Measurements from ENCODE around the gene PLA2G4A.

PLA2G4A gene

DNA sequence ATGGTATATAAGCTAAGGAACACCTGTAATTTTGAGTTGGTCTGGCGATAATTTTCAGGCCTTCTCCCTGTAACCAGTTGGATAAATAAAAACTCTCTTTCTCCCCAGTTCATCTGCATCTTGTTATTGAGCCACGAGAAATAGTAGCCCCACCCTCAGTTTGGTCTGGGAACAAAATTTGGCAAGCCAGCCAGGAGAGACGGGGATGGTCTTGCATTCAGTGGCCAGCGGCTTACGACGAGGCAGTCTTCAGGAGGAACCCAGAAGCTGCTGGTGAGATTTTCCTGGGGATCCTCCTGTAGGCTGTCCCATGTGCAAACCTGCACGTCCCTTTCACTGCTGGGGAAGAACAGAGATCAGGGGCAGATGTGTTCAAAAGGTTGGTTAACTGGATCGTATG is 174.6 kb downstream of the PLA2G4A start:
- Histone ChIP-seq H2AFZ (ENCODE audit: low read length) (no peak overlapping the region), H3K36me3 (ENCODE audit: insufficient read depth, low read length) (no peaks in the 10 kb centered on the region), H3F3A (ENCODE audit: low read depth) (no peaks in the 10 kb centered on the region), H4K20me1 (ENCODE audit: insufficient read depth, low read length, poor library complexity, severe bottlenecking) (no peaks in the 10 kb centered on the region), H3K4me2 (ENCODE audit: low read depth, low read length, poor library complexity, severe bottlenecking) (no peak overlapping the region), H3K79me2 (ENCODE audit: insufficient read depth, low read length) (no peaks in the 10 kb centered on the region), H3K4me1 (ENCODE audit: insufficient read depth, low read length, poor library complexity, severe bottlenecking) (no peaks in the 10 kb centered on the region), H3K27me3 (ENCODE audit: insufficient read depth, low read length, poor library complexity, severe bottlenecking) (no peaks in the 10 kb centered on the region), H3K9me2 (replicated peaks; ENCODE audit: low read depth, low read length) (no peaks in the 10 kb centered on the region), H3K9ac (ENCODE audit: low read depth, low read length, poor library complexity, severe bottlenecking) (no peak overlapping the region), H3K4me3 (ENCODE audit: low read length, poor library complexity, severe bottlenecking) (no peak overlapping the region), H3K9me3 (ENCODE audit: insufficient read depth, low read depth, low read length) (0 out of 2 replicates have a peak, but pooled peaks cover 6% of the 10 kb centered on the region)
- TF ChIP-seq EZH2phosphoT487 (IDR thresholded peaks at IDR 0.05; ENCODE audit: borderline replicate concordance), result no peak
- TF ChIP-seq, protein P1, sequence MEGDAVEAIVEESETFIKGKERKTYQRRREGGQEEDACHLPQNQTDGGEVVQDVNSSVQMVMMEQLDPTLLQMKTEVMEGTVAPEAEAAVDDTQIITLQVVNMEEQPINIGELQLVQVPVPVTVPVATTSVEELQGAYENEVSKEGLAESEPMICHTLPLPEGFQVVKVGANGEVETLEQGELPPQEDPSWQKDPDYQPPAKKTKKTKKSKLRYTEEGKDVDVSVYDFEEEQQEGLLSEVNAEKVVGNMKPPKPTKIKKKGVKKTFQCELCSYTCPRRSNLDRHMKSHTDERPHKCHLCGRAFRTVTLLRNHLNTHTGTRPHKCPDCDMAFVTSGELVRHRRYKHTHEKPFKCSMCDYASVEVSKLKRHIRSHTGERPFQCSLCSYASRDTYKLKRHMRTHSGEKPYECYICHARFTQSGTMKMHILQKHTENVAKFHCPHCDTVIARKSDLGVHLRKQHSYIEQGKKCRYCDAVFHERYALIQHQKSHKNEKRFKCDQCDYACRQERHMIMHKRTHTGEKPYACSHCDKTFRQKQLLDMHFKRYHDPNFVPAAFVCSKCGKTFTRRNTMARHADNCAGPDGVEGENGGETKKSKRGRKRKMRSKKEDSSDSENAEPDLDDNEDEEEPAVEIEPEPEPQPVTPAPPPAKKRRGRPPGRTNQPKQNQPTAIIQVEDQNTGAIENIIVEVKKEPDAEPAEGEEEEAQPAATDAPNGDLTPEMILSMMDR (conservative IDR thresholded peaks at IDR 0.05; ENCODE audit: low read length), result no peak

DNA sequence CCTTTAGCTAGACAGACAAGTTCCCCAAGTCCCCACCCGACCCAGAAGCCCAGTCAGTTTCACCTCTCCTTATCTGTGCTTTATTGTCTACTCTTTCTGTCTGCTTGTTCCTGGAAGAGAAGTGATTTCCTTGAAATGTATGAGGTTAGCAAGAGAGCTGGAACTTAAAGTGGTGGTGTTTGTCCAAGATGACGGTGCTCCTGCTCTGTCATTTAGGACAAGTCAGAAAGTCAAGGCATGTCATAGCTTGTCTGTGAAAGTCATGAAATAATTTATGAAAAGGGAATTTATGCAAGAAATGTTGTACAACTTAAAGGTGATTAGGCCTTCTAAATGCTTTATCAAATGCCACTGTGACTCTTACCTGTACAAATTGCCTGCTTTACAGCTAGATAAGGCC is 178.1 kb downstream of the PLA2G4A start:
- H3K36me3 ChIP-seq (ENCODE audit: insufficient read depth, low read length), result no peaks in the 10 kb centered on the region
- H3K9ac ChIP-seq (ENCODE audit: low read depth, low read length, poor library complexity, severe bottlenecking), result no peak overlapping the region
- no peak overlapping the region for H3K4me3 ChIP-seq (ENCODE audit: low read length, poor library complexity, severe bottlenecking)
- no peaks in the 10 kb centered on the region for H3K27me3 ChIP-seq (ENCODE audit: insufficient read depth, low read length, poor library complexity, severe bottlenecking)
- no peak overlapping the region for H3K4me2 ChIP-seq (ENCODE audit: low read depth, low read length, poor library complexity, severe bottlenecking)
- no peak overlapping the region for H2AFZ ChIP-seq (ENCODE audit: low read length)
- H3K4me1 ChIP-seq (ENCODE audit: insufficient read depth, low read length, poor library complexity, severe bottlenecking), result no peaks in the 10 kb centered on the region
- no peaks in the 10 kb centered on the region for H4K20me1 ChIP-seq (ENCODE audit: insufficient read depth, low read length, poor library complexity, severe bottlenecking)
- TF ChIP-seq EZH2phosphoT487 (IDR thresholded peaks at IDR 0.05; ENCODE audit: borderline replicate concordance), result no peak
- TF ChIP-seq, protein P1 (conservative IDR thresholded peaks at IDR 0.05; ENCODE audit: low read length), result no peak
- no peaks in the 10 kb centered on the region for H3K79me2 ChIP-seq (ENCODE audit: insufficient read depth, low read length)
- no peaks in the 10 kb centered on the region for H3K9me2 ChIP-seq (replicated peaks; ENCODE audit: low read depth, low read length)
- no peaks in the 10 kb centered on the region for H3F3A ChIP-seq (ENCODE audit: low read depth)
- H3K9me3 ChIP-seq (ENCODE audit: insufficient read depth, low read depth, low read length), result 0 out of 2 replicates have a peak, but pooled peaks cover 6% of the 10 kb centered on the region

DNA sequence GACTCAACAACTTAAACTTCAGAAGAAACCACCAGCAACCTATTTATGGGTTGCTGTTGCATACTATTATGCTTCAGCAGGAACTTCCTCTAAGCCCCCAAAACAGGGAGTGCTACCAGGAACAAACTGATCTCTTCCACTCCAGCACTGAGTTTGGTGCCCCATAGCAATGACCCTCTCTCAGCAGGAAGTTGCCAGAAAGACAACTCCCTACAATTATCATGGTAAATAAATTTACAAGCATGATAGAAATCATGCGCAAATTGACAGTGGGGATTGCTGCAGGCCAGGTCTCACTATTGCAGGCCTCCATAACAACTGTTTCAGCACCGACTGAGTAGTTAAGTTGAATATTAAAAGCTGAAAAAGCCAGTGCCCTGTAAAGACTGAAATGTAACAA is 180.6 kb downstream of the PLA2G4A start:
- Histone ChIP-seq H3K36me3 (ENCODE audit: insufficient read depth, low read length) (no peaks in the 10 kb centered on the region), H3K9ac (ENCODE audit: low read depth, low read length, poor library complexity, severe bottlenecking) (no peak overlapping the region), H3K9me3 (ENCODE audit: insufficient read depth, low read depth, low read length) (0 out of 2 replicates have a peak, but pooled peaks cover 6% of the 10 kb centered on the region), H3K9me2 (replicated peaks; ENCODE audit: low read depth, low read length) (no peaks in the 10 kb centered on the region), H3K4me3 (ENCODE audit: low read length, poor library complexity, severe bottlenecking) (no peak overlapping the region), H3K4me2 (ENCODE audit: low read depth, low read length, poor library complexity, severe bottlenecking) (no peak overlapping the region), H3K79me2 (ENCODE audit: insufficient read depth, low read length) (no peaks in the 10 kb centered on the region), H3F3A (ENCODE audit: low read depth) (no peaks in the 10 kb centered on the region), H2AFZ (ENCODE audit: low read length) (no peak overlapping the region), H3K27me3 (ENCODE audit: insufficient read depth, low read length, poor library complexity, severe bottlenecking) (no peaks in the 10 kb centered on the region), H4K20me1 (ENCODE audit: insufficient read depth, low read length, poor library complexity, severe bottlenecking) (no peaks in the 10 kb centered on the region), H3K4me1 (ENCODE audit: insufficient read depth, low read length, poor library complexity, severe bottlenecking) (no peaks in the 10 kb centered on the region)
- TF ChIP-seq, protein P1 (conservative IDR thresholded peaks at IDR 0.05; ENCODE audit: low read length), result no peak
- TF ChIP-seq EZH2phosphoT487 (IDR thresholded peaks at IDR 0.05; ENCODE audit: borderline replicate concordance), result no peak

Measured in Loucy (cell line).